ENCODE data around the gene CAMTA2.
A peak's percentile ranks its signal among the peaks of the same experiment; 100 is the strongest.
"Not testable (repeated sequence)": the region's sequence is repeated elsewhere in the genome, so short reads cannot be mapped to it uniquely, and the experiment has no call there.

CAMTA2 gene

DNA sequence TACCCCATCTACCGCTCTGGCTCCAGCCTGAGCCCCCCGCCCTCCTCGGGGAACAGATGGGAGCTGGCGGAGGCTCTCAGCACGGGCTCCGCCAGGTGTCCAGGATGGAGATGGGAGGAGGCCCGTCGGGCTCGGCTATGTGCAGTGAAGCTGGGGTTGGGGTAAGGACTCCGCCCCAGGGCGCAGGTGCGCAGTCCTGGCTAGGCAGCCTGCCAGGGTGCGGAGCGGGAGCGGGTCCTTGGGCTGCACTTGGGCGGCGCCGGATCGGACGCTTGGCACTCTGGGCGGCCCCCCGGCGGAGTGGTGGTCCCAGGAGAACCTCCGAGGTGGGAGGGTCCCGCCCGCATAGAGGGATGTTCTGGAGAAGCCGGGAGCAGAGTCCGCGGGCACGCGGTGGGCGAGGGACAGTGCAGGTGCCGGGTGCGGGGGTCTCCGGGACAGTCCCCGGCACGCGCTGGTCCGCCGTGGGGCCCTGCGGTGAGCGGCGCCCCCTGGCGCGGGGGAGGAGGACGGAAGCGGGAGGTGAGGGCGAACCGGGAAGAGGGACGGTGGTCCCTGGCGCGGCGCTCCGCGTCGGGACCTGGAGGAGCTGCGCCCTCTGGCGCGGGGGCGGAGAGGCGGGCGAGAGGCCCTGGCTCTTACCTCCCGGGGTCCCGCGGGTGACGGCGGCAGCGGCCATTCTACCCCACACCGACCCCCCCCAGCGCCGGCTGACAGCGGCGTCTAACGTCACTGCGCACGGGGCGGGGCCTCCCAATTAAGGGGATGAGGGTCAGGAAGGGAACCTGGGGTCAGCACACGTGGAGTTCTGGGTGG, at the start of gene CAMTA2:
Gene CAMTA2 (minus strand): TSS at position 725 of the 816 bp plus-strand sequence. CDS start 1,453 bp downstream, outside the sequence.
- peak; percentile 68 for DNase-seq

- DNase-seq: no peak
These were observed 47.8 kb upstream of the CAMTA2 start, which contains the start of gene SLC52A1 for GRCh38 chr17:5035315-5035714. Gene SLC52A1 (minus strand): TSS chr17:5035426. CDS start chr17:5034606, 820 bp downstream.

DNA sequence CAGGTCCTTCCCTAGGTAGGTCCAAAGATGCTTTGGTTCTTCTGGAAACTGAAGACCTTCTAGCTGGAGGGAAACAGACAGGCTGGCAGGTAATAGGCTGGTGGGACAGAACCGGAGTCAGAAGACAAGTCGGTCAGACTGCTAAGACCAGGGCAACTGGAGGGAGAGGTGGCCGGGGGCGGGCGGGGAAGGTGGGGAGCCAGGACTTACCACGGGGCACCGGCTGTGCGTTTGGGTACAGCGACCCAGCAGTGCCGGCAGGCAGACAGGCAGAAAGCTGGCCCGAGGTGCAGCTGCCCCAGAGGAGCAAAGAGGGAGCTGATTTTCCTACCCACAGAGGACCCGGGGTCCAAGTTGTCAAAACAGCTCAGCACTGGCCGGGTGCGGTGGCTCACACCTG, 47.2 kb upstream of the CAMTA2 start:
- no peak for DNase-seq

DNA sequence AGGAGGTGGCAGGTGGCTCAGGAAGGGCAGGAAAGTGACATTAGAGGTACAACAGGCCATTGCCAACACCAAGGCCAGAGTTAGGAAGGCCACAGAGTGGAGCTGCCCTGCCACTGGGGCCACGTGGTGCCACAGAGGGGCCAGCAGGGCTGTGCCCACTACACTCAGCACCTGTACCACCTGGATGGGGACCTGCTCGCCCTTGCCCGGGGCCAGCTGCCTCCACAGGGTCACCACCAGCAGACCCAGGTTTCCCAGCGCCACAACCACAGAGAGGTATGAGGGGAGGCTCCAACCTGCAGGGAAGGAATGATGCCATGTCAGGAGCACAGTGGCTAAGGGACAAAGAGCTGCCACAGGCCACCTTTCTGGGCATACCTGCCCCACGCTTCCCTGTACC, 46.6 kb upstream of the CAMTA2 start:
- no peak for DNase-seq

DNA sequence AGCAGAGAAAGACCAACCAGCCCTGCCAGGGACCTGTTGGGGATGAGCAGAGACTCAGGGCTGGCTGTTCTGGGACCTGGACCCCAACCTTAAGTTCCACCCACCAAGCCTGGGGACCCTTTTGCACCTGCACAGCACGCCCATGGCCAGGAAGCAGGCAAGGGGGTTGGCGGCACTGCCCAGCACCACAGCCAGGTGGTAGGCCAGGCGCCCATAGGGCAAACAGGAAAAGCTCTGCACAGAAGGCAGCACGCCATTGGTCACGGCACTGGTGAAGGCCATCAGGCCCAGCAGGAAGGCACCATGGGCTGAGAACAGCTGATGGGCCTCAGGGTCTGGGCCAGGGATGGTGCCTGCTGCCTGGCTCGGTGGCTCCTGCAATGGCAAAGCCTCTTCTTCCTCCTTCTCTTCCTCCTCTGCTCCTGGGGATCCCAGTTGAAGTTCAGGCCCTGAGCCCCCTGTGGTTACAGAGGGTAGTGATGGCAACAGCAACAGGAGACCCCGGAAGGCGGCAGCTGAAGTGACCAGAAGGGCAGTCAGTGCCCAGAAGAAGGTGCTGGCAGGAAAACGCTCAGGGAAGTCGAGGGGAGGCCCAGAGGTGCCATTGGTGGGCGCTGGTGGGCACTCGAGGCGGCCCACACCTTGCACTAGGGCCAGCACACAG, 46.0 kb upstream of the CAMTA2 start:
- DNase-seq: no peak

GRCh38 chr17:5032865-5033264, 45.4 kb upstream of the CAMTA2 start:
- DNase-seq: no peak

DNA sequence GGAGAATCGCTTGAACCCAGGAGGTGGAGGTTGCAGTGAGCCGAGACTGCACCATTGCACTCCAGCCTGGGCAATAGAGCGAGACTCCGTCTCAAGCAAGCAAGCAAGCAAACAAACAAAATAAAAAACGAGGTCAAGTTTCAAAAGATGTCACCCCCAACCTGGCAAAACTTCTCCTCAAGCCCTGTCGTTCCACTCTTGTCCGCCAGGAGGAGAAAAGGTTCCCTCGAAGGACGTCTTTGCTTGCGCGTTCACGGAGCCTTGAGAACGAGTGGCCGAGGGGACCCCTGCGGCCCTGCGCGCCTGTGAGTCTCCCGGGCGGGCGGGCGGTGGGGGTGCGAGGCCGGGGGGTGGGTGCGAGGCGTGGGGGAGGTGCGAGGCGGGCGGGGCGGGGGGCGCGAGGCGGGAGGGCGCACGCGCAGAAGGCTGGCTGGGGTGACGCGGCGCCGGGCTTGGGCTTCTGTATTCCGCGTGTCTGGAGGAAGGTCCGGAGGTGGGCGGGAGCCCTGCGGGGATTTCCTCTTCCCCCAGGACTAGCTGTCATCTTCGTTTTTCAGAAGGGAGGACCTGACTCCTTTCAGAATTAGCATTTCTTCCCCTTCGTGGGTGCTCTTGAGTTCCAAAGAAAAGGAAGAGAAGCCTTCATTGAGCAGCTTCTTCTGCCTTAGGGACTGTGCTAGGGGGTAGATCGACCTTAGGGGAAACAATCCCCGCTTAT, 44.0 kb upstream of the CAMTA2 start:
- peak; percentile 19 for DNase-seq

- not testable (repeated sequence) for DNase-seq
These were observed 42.7 kb upstream of the CAMTA2 start for GRCh38 chr17:5030168-5030567.

GRCh38 chr17:5027916-5028315, 40.4 kb upstream of the CAMTA2 start:
- no peak for DNase-seq

- DNase-seq: no peak
These were observed 39.8 kb upstream of the CAMTA2 start for GRCh38 chr17:5027299-5027698.

GRCh38 chr17:5024604-5025003, 37.1 kb upstream of the CAMTA2 start:
- no peak for DNase-seq

DNA sequence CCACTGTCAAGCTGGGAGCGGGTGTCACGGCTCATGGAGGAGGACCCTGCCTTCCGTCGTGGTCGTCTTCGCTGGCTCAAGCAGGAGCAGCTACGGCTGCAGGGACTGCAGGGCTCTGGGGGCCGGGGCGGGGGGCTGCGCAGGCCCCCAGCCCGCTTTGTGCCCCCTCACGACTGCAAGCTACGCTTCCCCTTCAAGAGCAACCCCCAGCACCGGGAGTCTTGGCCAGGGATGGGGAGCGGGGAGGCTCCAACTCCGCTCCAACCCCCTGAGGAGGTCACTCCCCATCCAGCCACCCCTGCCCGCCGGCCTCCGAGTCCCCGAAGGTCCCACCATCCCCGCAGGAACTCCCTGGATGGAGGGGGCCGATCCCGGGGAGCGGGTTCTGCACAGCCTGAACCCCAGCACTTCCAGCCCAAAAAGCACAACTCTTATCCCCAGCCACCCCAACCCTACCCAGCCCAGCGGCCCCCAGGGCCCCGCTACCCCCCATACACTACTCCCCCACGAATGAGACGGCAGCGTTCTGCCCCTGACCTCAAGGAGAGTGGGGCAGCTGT, 36.2 kb upstream of the CAMTA2 start:
- no peak for DNase-seq

GRCh38 chr17:5022171-5022711, 34.8 kb upstream of the CAMTA2 start:
- DNase-seq: no peak

GRCh38 chr17:5020502-5021023, 33.1 kb upstream of the CAMTA2 start:
- DNase-seq: no peak

DNA sequence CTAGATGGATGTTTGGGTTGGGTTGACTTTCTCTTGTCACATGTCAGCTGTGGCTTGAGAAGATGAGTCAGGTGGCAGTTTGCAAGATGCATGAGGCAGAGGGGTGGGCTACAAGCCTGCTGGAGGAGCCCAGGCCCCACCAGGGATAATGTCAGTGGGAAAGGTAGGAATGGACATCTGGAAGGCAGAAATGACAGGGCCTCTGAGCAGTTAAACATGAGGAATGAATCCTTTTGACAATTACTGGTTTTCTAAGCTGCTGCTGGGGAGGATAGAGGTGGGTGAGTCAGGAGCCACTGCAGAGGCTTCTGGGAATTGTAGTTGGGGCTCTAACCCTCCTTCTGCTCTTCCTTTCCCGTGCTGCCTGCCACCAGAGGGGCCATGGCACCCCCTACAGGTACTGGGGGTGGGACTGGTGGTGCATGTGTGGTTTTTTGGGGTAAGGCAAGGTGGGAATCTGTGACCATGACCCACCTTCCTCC, 32.0 kb upstream of the CAMTA2 start:
- DNase-seq: no peak

DNA sequence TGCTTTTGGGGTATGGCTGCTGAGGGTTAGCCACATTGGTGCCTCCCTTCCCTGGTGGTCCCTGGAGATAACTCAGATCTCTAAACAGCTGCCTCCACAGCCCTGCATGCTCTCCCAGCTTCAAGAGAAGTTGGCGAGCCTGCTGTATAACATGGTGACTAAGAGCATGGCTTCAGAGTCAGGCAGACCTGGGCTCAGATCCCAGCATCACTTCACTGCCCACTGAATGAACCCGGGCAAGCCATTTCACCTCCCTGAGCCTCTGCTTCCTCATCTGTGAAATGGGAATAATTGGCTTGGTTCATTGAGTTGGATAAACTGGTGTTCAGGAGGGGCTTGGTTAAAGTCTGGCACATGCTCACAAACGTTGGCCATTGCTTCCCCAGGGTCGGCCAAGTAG, 26.9 kb upstream of the CAMTA2 start:
- DNase-seq: no peak

DNA sequence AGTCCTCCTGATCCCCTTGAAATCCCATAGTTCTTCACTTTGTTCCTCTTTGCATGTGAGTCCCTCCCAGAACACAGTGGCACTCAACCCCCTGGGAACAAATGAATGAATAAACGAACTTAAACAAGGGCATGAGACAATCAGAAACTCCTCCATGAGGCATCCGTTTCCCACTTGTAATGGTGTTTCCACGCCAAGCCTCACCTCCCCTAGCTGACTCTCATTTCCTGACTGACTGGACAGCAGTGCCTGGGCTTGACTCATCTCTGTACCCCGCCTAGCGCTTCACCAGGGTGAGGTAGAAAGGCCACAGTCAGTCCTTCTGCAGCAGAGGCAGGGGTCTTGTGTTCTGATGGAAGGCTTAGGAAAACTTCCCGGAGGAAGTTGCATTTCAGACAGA, 24.5 kb upstream of the CAMTA2 start:
- no peak for DNase-seq

DNA sequence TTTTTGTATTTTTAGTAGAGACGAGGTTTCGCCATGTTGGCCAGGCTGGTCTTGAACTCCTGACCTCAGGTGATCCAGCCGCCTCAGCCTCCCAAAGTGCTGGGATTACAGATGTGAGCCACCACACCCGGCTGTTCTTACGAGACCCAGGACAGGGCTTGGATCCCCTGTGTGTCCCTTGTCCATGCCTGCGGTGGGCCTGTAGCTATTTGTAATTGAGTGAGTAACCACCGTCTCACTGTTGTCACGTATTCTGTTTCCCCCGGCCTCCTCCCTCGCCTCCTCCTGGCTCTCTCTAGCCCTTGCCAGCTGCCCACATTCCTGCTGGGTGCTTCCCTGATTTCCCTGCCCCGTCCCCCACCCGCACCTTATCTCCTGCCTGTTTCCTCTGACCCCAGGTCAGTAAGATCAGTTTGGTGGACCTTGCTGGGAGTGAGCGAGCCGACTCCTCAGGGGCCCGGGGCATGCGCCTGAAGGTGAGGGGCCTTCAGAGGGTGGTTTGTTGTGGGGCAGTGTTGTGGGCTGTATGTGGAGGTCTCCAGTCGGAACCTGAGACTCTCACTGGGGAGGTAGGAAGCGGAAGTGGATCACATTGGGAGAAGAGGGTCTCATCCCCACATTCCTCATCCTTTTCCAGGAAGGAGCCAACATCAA, 15.9 kb upstream of the CAMTA2 start:
- DNase-seq: no peak

GRCh38 chr17:5002121-5002788, 14.8 kb upstream of the CAMTA2 start:
- DNase-seq: no peak

- no peak for DNase-seq
These were observed 12.8 kb upstream of the CAMTA2 start for GRCh38 chr17:5000237-5000639.

- no peak for DNase-seq
These were observed 12.1 kb upstream of the CAMTA2 start for GRCh38 chr17:4999430-5000093.

All from SHP77 treated with DMSO at 0.1 percent for 48 hours (cell line).